ENCODE results near the gene ZNF358.

GRCh38 chr19:7558667-7559066, 42.8 kb downstream of the ZNF358 start:
- TF ChIP-seq CTCF (IDR thresholded peaks at IDR 0.05; ENCODE audit: insufficient read depth, low read depth, low read length): no peak
- TF ChIP-seq EZH2 (IDR thresholded peaks at IDR 0.05; ENCODE audit: insufficient read depth, low read length): no peak
